Testis (tissue), 3 donors: ENCODE data around the gene POLR1G. TPM values are rescaled to one million over a fixed set of nuclear protein-coding genes. Genes with fewer than 3 reads are reported as not detected.

Experiments used
- DNase-seq: peaks from one replicate; pipeline ENCODE4 v3.0.0-alpha.2; 2019
- H3K27ac ChIP-seq, 2 donors: fragments of 200-600 bp; sonication (generic); one replicate each; pipeline ENCODE4 v1.5.1; 2019
- H3K27me3 ChIP-seq: fragments of 200-600 bp; sonication (generic); one replicate; pipeline ENCODE4 v1.5.1; 2019
- H3K36me3 ChIP-seq: fragments of 200-600 bp; sonication (generic); one replicate; pipeline ENCODE4 v1.5.1; 2017; ENCODE audit warnings: low read depth; ENCODE audit errors: missing control alignments
- H3K4me1 ChIP-seq: fragments of 200-600 bp; sonication (generic); one replicate; pipeline ENCODE4 v1.5.1; 2019
- H3K4me3 ChIP-seq, 2 donors: fragments of 200-600 bp; sonication (generic); one replicate each; pipeline ENCODE4 v1.5.1; 2017 to 2019
- H3K9me3 ChIP-seq: fragments of 200-600 bp; sonication (generic); one replicate; pipeline ENCODE4 v1.5.1; 2017
- CTCF ChIP-seq, 3 experiments: fragments of 450-650 bp in 2 of 3; fragments of 200-600 bp in 1 of 3; sonication (generic) in 1 of 3; IDR thresholded peaks; one replicate each; pipeline ENCODE4 v1.5.1; 2016 to 2019; ENCODE audit warnings: antibody characterized with exemption in 3 of 3, mild to moderate bottlenecking in 2 of 3, moderate library complexity in 1 of 3
- POLR2A ChIP-seq: fragments of 450-650 bp; IDR thresholded peaks from one replicate; pipeline ENCODE4 v1.6.1; 2017; ENCODE audit warnings: antibody characterized with exemption, mild to moderate bottlenecking, moderate library complexity
- WGBS, 2 donors: methylation state at CpG; one replicate each; pipeline ENCODE4 v1.1.5; 2018; 5-methylcytosine and 5-hydroxymethylcytosine counted together
- intact Hi-C: fragments of 100-400 bp; cut with DNase I; formaldehyde crosslinking; loops from one replicate; pipeline ENCODE4 v1.15.1; 2023; ENCODE audit warnings: low total_unique reads
- polyA plus RNA-seq: library from polyadenylated mRNA; stranded (reverse); fragments of 350-450 nt; fragmentation: Illumina TruSeq; extraction: RNeasy Lipid Tissue Mini Kit (QIAGEN cat#74804); gene quantifications from one replicate; pipeline ENCODE4 v1.2.3, GENCODE V29; 2014; ENCODE audit warnings: low read depth, low replicate concordance; ENCODE audit not compliant: insufficient read depth
- total RNA-seq, 2 donors: library from RNA; depleted of rRNA; stranded (reverse); fragments of >200 nt; gene quantifications; one replicate each; pipeline ENCODE4 v1.2.3, GENCODE V29; 2016

Gene POLR1G
- total and polyA plus RNA-seq, 3 donors from 2014 or later = 5.8 to 12.1 (median 10.2) TPM

GRCh38 chr19:45361608-45362007 is 44.8 kb upstream of the POLR1G start:
- WGBS, 2 donors = 90 to 93% methylated on average over 14 of the region's 14 CpGs

GRCh38 chr19:45362291-45362690 is 44.2 kb upstream of the POLR1G start:
- H3K4me1 ChIP-seq = no peaks in the 10 kb centered on the region
- no peak overlapping the region for H3K27ac ChIP-seq
- TF ChIP-seq POLR2A = no peak
- TF ChIP-seq CTCF (IDR thresholded peaks at IDR 0.05) = no peak
- 91 to 96% methylated on average over 13 to 16 of the region's 16 CpGs for WGBS, 2 donors
- no peaks in the 10 kb centered on the region for H3K27me3 ChIP-seq
- DNase-seq = no peak
- intact Hi-C loops = no loop called here
- H3K4me3 ChIP-seq = no peak overlapping the region
- H3K9me3 ChIP-seq = no peaks in the 10 kb centered on the region
- no peaks in the 10 kb centered on the region for H3K36me3 ChIP-seq

More at GRCh38 chr19:45361608-45362007, 44.8 kb upstream of the POLR1G start:
- Histone ChIP-seq H3K4me1 (no peaks in the 10 kb centered on the region), H3K36me3 (no peaks in the 10 kb centered on the region), H3K4me3 (no peak overlapping the region), H3K27ac (no peak overlapping the region), H3K9me3 (no peaks in the 10 kb centered on the region), H3K27me3 (no peaks in the 10 kb centered on the region)
- intact Hi-C loops = no loop called here
- TF ChIP-seq POLR2A = no peak
- TF ChIP-seq CTCF (IDR thresholded peaks at IDR 0.05) = no peak
- no peak for DNase-seq

GRCh38 chr19:45363861-45364459 is 42.5 kb upstream of the POLR1G start:
- TF ChIP-seq CTCF (IDR thresholded peaks at IDR 0.05) (no peak), POLR2A (no peak)
- H3K27me3 ChIP-seq = no peaks in the 10 kb centered on the region
- H3K9me3 ChIP-seq = no peaks in the 10 kb centered on the region
- no peak overlapping the region for H3K4me3 ChIP-seq
- H3K36me3 ChIP-seq = no peaks in the 10 kb centered on the region
- WGBS, 2 donors = 77 to 80% methylated on average over 1 to 42 of the region's 44 CpGs
- DNase-seq = no peak
- intact Hi-C loops = no loop called here
- no peak overlapping the region for H3K27ac ChIP-seq
- H3K4me1 ChIP-seq = no peaks in the 10 kb centered on the region

- Histone ChIP-seq H3K27me3 (no peaks in the 10 kb centered on the region), H3K9me3 (no peaks in the 10 kb centered on the region), H3K4me3 (no peak overlapping the region), H3K4me1 (no peaks in the 10 kb centered on the region), H3K27ac (no peak overlapping the region), H3K36me3 (no peaks in the 10 kb centered on the region)
- 93% methylated on average over 6 to 12 of the region's 12 CpGs for WGBS, 2 donors
- no peak for DNase-seq
- intact Hi-C loops = no loop called here
- no peak for TF ChIP-seq POLR2A
- TF ChIP-seq CTCF (IDR thresholded peaks at IDR 0.05) = no peak
Measured at GRCh38 chr19:45364696-45365095, 41.7 kb upstream of the POLR1G start.

- H3K9me3 ChIP-seq = no peaks in the 10 kb centered on the region
- no peaks in the 10 kb centered on the region for H3K27me3 ChIP-seq
- WGBS, 2 donors = 87 to 94% methylated on average over 4 of the region's 4 CpGs
- no peak overlapping the region for H3K27ac ChIP-seq
- no peaks in the 10 kb centered on the region for H3K36me3 ChIP-seq
- DNase-seq = no peak
- intact Hi-C loops = no loop called here
- TF ChIP-seq CTCF (IDR thresholded peaks at IDR 0.05) = no peak
- TF ChIP-seq POLR2A = no peak
- no peak overlapping the region for H3K4me3 ChIP-seq
- H3K4me1 ChIP-seq = peaks cover 6% of the 10 kb centered on the region
Measured at GRCh38 chr19:45368127-45368526, 38.3 kb upstream of the POLR1G start.
